Fibroblast of lung (primary cell): Measurements from ENCODE around the gene DIP2C. TPM values are rescaled to one million over a fixed set of nuclear protein-coding genes. Genes with fewer than 3 reads are reported as not detected.

ENCODE experiments used
- DNase-seq, 2 donors: peaks; one replicate each; pipeline versions ENCODE4 v3.0.0 to v3.0.0-alpha.2; 2010; ENCODE audit warnings: low read depth in 2 of 2
- H2AFZ ChIP-seq: 2 replicates; pipeline ENCODE4 v1.5.1; 2012; ENCODE audit warnings: low read length, control low read depth, inconsistent platforms
- H3K27ac ChIP-seq: 2 replicates; pipeline ENCODE4 v1.5.1; 2011; ENCODE audit warnings: low read length, control low read depth; ENCODE audit not compliant: insufficient read depth
- H3K27me3 ChIP-seq: 2 replicates; pipeline ENCODE4 v1.5.1; 2011; ENCODE audit warnings: mild to moderate bottlenecking, low read length; ENCODE audit not compliant: control insufficient read depth, insufficient read depth
- H3K36me3 ChIP-seq: 2 replicates; pipeline ENCODE4 v1.5.1; 2011; ENCODE audit warnings: low read length; ENCODE audit not compliant: control insufficient read depth, insufficient read depth
- H3K4me1 ChIP-seq: 2 replicates; pipeline ENCODE4 v1.5.1; 2011; ENCODE audit warnings: low read length; ENCODE audit not compliant: control insufficient read depth, insufficient read depth; ENCODE audit errors: extremely low read depth
- H3K4me2 ChIP-seq: 2 replicates; pipeline ENCODE4 v1.5.1; 2011; ENCODE audit warnings: low read length, control low read depth; ENCODE audit not compliant: insufficient read depth; ENCODE audit errors: extremely low read depth
- H3K4me3 ChIP-seq, 4 experiments: fragments of 200-600 bp in 1 of 4; sonication (generic) in 1 of 4; replicated peaks in 1 of 4; 2 replicates each; pipeline ENCODE4 v1.5.1; 2011 to 2016; ENCODE audit warnings: low read length in 4 of 4, low read depth in 3 of 4, mild to moderate bottlenecking in 3 of 4, control low read depth in 2 of 4, inconsistent platforms in 1 of 4, mixed read lengths in 1 of 4; ENCODE audit not compliant: insufficient read depth in 1 of 4; ENCODE audit errors: control extremely low read depth in 1 of 4
- H3K79me2 ChIP-seq: 2 replicates; pipeline ENCODE4 v1.5.1; 2012; ENCODE audit warnings: mild to moderate bottlenecking, low read length, inconsistent platforms; ENCODE audit not compliant: control insufficient read depth, insufficient read depth
- H3K9ac ChIP-seq: 2 replicates; pipeline ENCODE4 v1.5.1; 2011; ENCODE audit warnings: mild to moderate bottlenecking, low read length, control low read depth; ENCODE audit not compliant: insufficient read depth
- H3K9me3 ChIP-seq: 2 replicates; pipeline ENCODE4 v1.5.1; 2012; ENCODE audit warnings: low read depth, low read length; ENCODE audit not compliant: control insufficient read depth, insufficient read depth
- H4K20me1 ChIP-seq: 2 replicates; pipeline ENCODE4 v1.5.1; 2011; ENCODE audit warnings: low read length; ENCODE audit not compliant: control insufficient read depth, insufficient read depth; ENCODE audit errors: extremely low read depth
- EZH2 ChIP-seq: IDR thresholded peaks from 2 replicates; pipeline ENCODE4 v1.5.1; 2012; ENCODE audit warnings: low read length, control low read depth, mild to moderate bottlenecking; ENCODE audit errors: missing control alignments
- polyA plus RNA-seq, 2 donors: library from polyadenylated mRNA; depleted of rRNA in 1 of 2; stranded (reverse) in 1 of 2; unstranded in 1 of 2; fragments of >200 nt; gene quantifications; 2 replicates each; pipeline ENCODE4 v1.2.1, GENCODE V29; 2011 to 2012; ENCODE audit warnings: missing spikeins in 1 of 2
- total RNA-seq: library from RNA; depleted of rRNA; stranded (reverse); fragments of >200 nt; gene quantifications from 2 replicates; pipeline ENCODE4 v1.2.1, GENCODE V29; 2014
- TF ChIP-seq, protein P1 (sequence below), 2 donors: IDR thresholded peaks in 1 of 2; conservative IDR thresholded peaks in 1 of 2; 1 replicate in 1 of 2; 2 replicates in 1 of 2; pipeline ENCODE4 v1.5.1; 2011 to 2012; ENCODE audit warnings: low read length in 2 of 2, control low read depth in 1 of 2, inconsistent platforms in 1 of 2, low read depth in 1 of 2, mild to moderate bottlenecking in 1 of 2

DIP2C gene
- total and polyA plus RNA-seq, 2 donors (not counting 1 experiment from before 2014, with no cell fraction given) = 10.7 to 18.3 TPM

DNA sequence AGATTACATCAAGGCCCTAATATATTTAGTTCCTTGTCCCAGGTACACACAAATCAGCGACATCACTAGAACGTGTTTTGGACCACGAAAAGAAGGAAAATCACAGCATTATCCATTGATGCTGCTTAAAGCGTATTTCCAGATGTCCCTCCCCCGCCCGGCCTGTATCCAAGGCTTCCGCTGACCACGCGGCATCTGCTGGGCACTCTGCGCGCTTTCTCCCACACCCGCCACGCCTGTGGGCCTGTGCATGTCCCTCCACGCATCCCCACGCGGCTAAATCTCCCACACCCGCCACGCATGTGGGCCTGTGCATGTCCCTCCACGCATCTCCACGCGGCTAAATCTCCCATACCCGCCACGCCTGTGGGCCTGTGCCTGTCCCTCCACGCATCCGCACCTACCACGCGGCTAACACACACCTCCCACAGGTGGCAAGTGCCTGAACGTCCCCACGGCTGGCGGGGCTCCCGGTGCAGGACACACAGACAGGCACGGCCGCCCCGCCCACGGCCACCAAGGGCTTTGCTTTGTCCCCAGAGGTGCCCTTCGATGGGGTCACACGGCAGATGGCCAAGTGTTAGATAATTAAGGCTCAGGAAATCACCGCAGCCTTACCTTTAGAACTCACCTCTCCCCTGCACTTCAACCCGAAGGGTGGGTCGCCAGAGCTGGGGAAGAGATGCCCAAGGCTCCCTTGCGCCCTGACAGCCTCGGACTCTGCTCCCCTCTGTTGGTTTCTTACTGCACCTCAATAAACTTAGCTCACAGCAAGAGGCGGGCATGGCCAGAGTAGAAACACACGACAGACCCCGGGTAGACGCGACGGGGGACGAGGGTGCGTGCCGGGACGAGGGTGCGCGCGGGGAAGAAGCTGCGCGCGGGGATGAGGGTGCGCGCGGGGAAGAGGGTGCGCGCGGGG, 49.5 kb downstream of the DIP2C start:
- H3K79me2 ChIP-seq = peaks cover 29% of the 10 kb centered on the region
- no peak overlapping the region for H3K4me3 ChIP-seq

DNA sequence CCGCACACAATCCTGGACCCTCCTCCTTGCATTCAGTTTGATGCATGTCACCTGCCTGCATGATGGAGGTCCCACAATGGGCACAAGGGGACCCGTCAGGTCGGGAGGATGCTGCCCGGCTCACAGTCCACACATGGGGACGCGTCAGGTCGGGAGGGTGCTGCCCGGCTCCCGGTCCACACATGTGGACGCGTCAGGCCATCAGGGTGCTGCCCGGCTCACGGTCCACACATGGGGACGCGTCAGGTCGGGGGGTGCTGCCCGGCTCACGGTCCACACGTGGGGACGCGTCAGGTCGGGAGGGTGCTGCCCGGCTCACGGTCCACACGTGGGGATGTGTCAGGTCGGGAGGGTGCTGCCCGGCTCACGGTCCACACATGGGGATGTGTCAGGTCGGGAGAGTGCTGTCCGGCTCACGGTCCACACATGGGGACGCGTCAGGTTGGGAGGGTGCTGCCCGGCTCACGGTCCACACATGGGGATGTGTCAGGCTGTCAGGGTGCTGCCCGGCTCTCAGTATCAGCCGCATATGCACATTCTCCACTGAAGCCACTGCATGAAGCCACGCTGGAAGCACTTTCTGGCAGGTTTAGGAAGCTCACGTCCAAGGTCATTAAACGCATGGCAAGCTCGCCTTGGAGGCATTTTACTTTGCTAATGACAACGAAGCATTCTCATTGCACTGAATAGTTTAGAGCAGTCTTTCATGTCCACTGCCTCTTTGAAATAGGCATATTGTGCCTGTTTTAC, 50.3 kb downstream of the DIP2C start:
- Histone ChIP-seq H3K79me2 (peaks cover 27% of the 10 kb centered on the region), H3K9me3 (no peaks in the 10 kb centered on the region), H3K4me1 (no peaks in the 10 kb centered on the region), H4K20me1 (no peaks in the 10 kb centered on the region), H3K27me3 (no peaks in the 10 kb centered on the region), H3K36me3 (no peaks in the 10 kb centered on the region), H3K4me3 (no peak overlapping the region), H3K27ac (no peak overlapping the region), H2AFZ (no peak overlapping the region), H3K4me2 (no peak overlapping the region), H3K9ac (no peak overlapping the region)
- TF ChIP-seq, protein P1, sequence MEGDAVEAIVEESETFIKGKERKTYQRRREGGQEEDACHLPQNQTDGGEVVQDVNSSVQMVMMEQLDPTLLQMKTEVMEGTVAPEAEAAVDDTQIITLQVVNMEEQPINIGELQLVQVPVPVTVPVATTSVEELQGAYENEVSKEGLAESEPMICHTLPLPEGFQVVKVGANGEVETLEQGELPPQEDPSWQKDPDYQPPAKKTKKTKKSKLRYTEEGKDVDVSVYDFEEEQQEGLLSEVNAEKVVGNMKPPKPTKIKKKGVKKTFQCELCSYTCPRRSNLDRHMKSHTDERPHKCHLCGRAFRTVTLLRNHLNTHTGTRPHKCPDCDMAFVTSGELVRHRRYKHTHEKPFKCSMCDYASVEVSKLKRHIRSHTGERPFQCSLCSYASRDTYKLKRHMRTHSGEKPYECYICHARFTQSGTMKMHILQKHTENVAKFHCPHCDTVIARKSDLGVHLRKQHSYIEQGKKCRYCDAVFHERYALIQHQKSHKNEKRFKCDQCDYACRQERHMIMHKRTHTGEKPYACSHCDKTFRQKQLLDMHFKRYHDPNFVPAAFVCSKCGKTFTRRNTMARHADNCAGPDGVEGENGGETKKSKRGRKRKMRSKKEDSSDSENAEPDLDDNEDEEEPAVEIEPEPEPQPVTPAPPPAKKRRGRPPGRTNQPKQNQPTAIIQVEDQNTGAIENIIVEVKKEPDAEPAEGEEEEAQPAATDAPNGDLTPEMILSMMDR (conservative IDR thresholded peaks at IDR 0.05 in 1 of 2, IDR thresholded peaks at IDR 0.05 in 1 of 2; ENCODE audit: low read depth in 1 of 2, low read length in 2 of 2) = no peak
- TF ChIP-seq EZH2 = no peak
- DNase-seq = no peak

More for the DNA sequence above, 49.5 kb downstream of the DIP2C start:
- Histone ChIP-seq H2AFZ (no peak overlapping the region), H3K4me2 (no peak overlapping the region), H3K9me3 (no peaks in the 10 kb centered on the region), H4K20me1 (no peaks in the 10 kb centered on the region), H3K27ac (no peak overlapping the region), H3K27me3 (no peaks in the 10 kb centered on the region), H3K36me3 (no peaks in the 10 kb centered on the region), H3K4me1 (no peaks in the 10 kb centered on the region), H3K9ac (no peak overlapping the region)
- no peak for DNase-seq
- TF ChIP-seq, protein P1 (conservative IDR thresholded peaks at IDR 0.05 in 1 of 2, IDR thresholded peaks at IDR 0.05 in 1 of 2; ENCODE audit: low read depth in 1 of 2, low read length in 2 of 2) = no peak
- no peak for TF ChIP-seq EZH2

DNA sequence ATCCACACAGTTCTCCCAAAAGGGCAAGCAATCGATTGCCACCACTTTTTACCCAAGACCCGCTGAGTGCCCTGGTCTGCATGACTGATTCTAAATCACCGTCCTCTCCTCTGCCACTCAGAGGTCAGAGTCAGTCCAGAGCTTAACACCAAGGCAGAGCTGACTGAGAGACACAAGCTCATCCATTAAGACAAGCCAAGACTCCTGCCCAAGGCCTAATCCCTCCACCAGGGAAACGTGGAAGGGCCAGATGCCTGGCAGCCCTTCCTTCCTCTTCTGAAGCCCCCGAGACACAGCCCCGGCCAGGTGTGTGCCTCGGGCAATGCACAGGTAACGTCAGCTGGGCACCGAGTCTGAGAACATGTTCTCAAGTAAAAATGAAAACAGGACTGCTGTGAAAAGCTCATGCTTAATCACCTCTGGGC, 51.7 kb downstream of the DIP2C start:
- no peak overlapping the region for H3K9ac ChIP-seq
- no peak overlapping the region for H3K4me2 ChIP-seq
- H3K27me3 ChIP-seq = no peaks in the 10 kb centered on the region
- DNase-seq = no peak
- no peaks in the 10 kb centered on the region for H3K36me3 ChIP-seq
- no peak overlapping the region for H2AFZ ChIP-seq
- TF ChIP-seq, protein P1 (conservative IDR thresholded peaks at IDR 0.05 in 1 of 2, IDR thresholded peaks at IDR 0.05 in 1 of 2; ENCODE audit: low read depth in 1 of 2, low read length in 2 of 2) = no peak
- TF ChIP-seq EZH2 = no peak
- H3K9me3 ChIP-seq = no peaks in the 10 kb centered on the region
- H3K27ac ChIP-seq = no peak overlapping the region
- H3K4me1 ChIP-seq = no peaks in the 10 kb centered on the region
- peaks cover 31% of the 10 kb centered on the region for H3K79me2 ChIP-seq
- no peak overlapping the region for H3K4me3 ChIP-seq
- no peaks in the 10 kb centered on the region for H4K20me1 ChIP-seq
